DMS114 treated with DMSO at 0.1 percent for 48 hours (cell line): ENCODE measurements around the gene SULF2.

ENCODE experiments used
- DNase-seq: peaks from one replicate; lab custom pipeline; 2025; ENCODE audit not compliant: unreplicated experiment; lab: John Stamatoyannopoulos, UW

Gene SULF2

GRCh38 chr20:47672886-47673670 is 112.2 kb downstream of the SULF2 start:
- no peak for DNase-seq

GRCh38 chr20:47672166-47672565 is 113.1 kb downstream of the SULF2 start:
- DNase-seq, result no peak

GRCh38 chr20:47670913-47671312 is 114.4 kb downstream of the SULF2 start:
- DNase-seq, result no peak

GRCh38 chr20:47669927-47670890 is 115.1 kb downstream of the SULF2 start:
- no peak for DNase-seq

GRCh38 chr20:47669489-47669888 is 115.8 kb downstream of the SULF2 start:
- no peak for DNase-seq

GRCh38 chr20:47669152-47669425 is 116.2 kb downstream of the SULF2 start:
- DNase-seq, result no peak

GRCh38 chr20:47668313-47669151 is 116.7 kb downstream of the SULF2 start:
- DNase-seq, result no peak

GRCh38 chr20:47667531-47668312 is 117.6 kb downstream of the SULF2 start:
- DNase-seq, result no peak

- DNase-seq, result no peak
Observed at GRCh38 chr20:47667086-47667485, 118.2 kb downstream of the SULF2 start.

- no peak for DNase-seq
Observed at GRCh38 chr20:47666304-47666703, 119.0 kb downstream of the SULF2 start.

- DNase-seq, result no peak
Observed at GRCh38 chr20:47665221-47665991, 119.9 kb downstream of the SULF2 start.

GRCh38 chr20:47664744-47665143 is 120.5 kb downstream of the SULF2 start:
- no peak for DNase-seq

GRCh38 chr20:47664068-47664437 is 121.2 kb downstream of the SULF2 start:
- DNase-seq, result no peak

- DNase-seq, result peak; percentile 77
Observed at GRCh38 chr20:47663354-47664067, 121.8 kb downstream of the SULF2 start.

GRCh38 chr20:47662483-47663353 is 122.6 kb downstream of the SULF2 start:
- DNase-seq, result no peak

GRCh38 chr20:47661714-47662113 is 123.6 kb downstream of the SULF2 start:
- DNase-seq, result no peak

- DNase-seq, result no peak
Observed at GRCh38 chr20:47660983-47661700, 124.1 kb downstream of the SULF2 start.

GRCh38 chr20:47660602-47660905 is 124.7 kb downstream of the SULF2 start:
- no peak for DNase-seq
